H1 (cell line): Measurements from ENCODE around the gene MARK3. TPM values are rescaled to one million over a fixed set of nuclear protein-coding genes. Genes with fewer than 3 reads are reported as not detected.

ENCODE experiments used
- CTCF ChIA-PET: fragments of 300-600 bp; sonication (Branson Sonifier 250); formaldehyde crosslinking; loops from one replicate; lab custom pipeline; 2021; ENCODE audit not compliant: partially characterized antibody; lab: Charles Lee
- POLR2A ChIA-PET: fragments of 300-600 bp; sonication (Branson Sonifier 250); formaldehyde crosslinking; loops from one replicate; lab custom pipeline; 2021; ENCODE audit warnings: inconsistent platforms; ENCODE audit not compliant: partially characterized antibody; lab: Charles Lee
- DNase-seq, 2 experiments: peaks; one replicate each; pipeline versions ENCODE4 v3.0.0 to v3.0.0-alpha.2; 2010 to 2022; ENCODE audit warnings: low spot score in 2 of 2, low read depth in 1 of 2, mixed read lengths in 1 of 2
- FAIRE-seq: peaks from 2 replicates; lab custom pipeline; 2011; peaks lifted over from hg19 to GRCh38; lab: Jason Lieb, UNC
- H2AFZ ChIP-seq: 2 replicates; pipeline ENCODE4 v1.8.1; 2012; ENCODE audit warnings: low read length, inconsistent platforms
- H2AK5ac ChIP-seq: 2 replicates; pipeline ENCODE4 v1.6.1; 2013; ENCODE audit warnings: low read depth, low read length
- H2BK120ac ChIP-seq: replicated peaks from 2 replicates; pipeline ENCODE3; 2013; ENCODE audit warnings: low read depth, low read length, inconsistent platforms
- H2BK12ac ChIP-seq: 2 replicates; pipeline ENCODE4 v1.6.1; 2013; ENCODE audit warnings: low read depth, low read length
- H2BK15ac ChIP-seq: 2 replicates; pipeline ENCODE4 v1.6.1; 2013; ENCODE audit warnings: low read length
- H2BK20ac ChIP-seq: 2 replicates; pipeline ENCODE4 v1.6.1; 2013; ENCODE audit warnings: low read length
- H2BK5ac ChIP-seq: 2 replicates; pipeline ENCODE4 v1.6.1; 2013; ENCODE audit warnings: low read depth, low read length
- H3K14ac ChIP-seq: 2 replicates; pipeline ENCODE4 v1.6.1; 2013; ENCODE audit warnings: inconsistent platforms; ENCODE audit not compliant: insufficient read length
- H3K18ac ChIP-seq: 2 replicates; pipeline ENCODE4 v1.6.1; 2013; ENCODE audit warnings: low read length; ENCODE audit errors: extremely low read depth
- H3K23ac ChIP-seq: 2 replicates; pipeline ENCODE4 v1.6.1; 2013; ENCODE audit warnings: inconsistent platforms; ENCODE audit not compliant: insufficient read length
- H3K23me2 ChIP-seq: 2 replicates; pipeline ENCODE4 v1.6.1; 2013; ENCODE audit warnings: low read depth, low read length
- H3K27ac ChIP-seq: 2 replicates; pipeline ENCODE4 v1.6.1; 2011; ENCODE audit warnings: low read depth, low read length, inconsistent platforms
- H3K27me3 ChIP-seq, 4 experiments: replicated peaks in 1 of 4; 1 replicate in 1 of 4; 2 replicates in 3 of 4; pipeline versions ENCODE4 v1.6.1 to v1.8.1; 2011 to 2013; ENCODE audit warnings: low read length in 3 of 4, mild to moderate bottlenecking in 3 of 4, inconsistent platforms in 2 of 4, mixed read lengths in 2 of 4, moderate library complexity in 1 of 4; ENCODE audit not compliant: control insufficient read depth in 3 of 4, insufficient read depth in 3 of 4; ENCODE audit errors: extremely low read depth in 1 of 4
- H3K36me3 ChIP-seq, 4 experiments: 2 replicates each; pipeline versions ENCODE4 v1.6.1 to v1.8.1; 2011 to 2013; ENCODE audit warnings: mild to moderate bottlenecking in 4 of 4, low read length in 3 of 4, moderate library complexity in 2 of 4, control low read depth in 1 of 4, inconsistent platforms in 1 of 4; ENCODE audit not compliant: insufficient read depth in 4 of 4, control insufficient read depth in 2 of 4
- H3K4ac ChIP-seq: replicated peaks from 2 replicates; pipeline ENCODE3; 2013; ENCODE audit warnings: low read length, low read depth, mixed read lengths, inconsistent platforms; ENCODE audit not compliant: insufficient read length
- H3K4me1 ChIP-seq, 4 experiments: replicated peaks in 1 of 4; 1 replicate in 1 of 4; 2 replicates in 3 of 4; pipeline versions ENCODE4 v1.6.1 to v1.8.1; 2011 to 2013; ENCODE audit warnings: low read length in 3 of 4, inconsistent platforms in 2 of 4, mixed read lengths in 1 of 4; ENCODE audit not compliant: insufficient read depth in 4 of 4, control insufficient read depth in 3 of 4
- H3K4me2 ChIP-seq, 2 experiments: 2 replicates each; pipeline versions ENCODE4 v1.6.1 to v1.8.1; 2011 to 2013; ENCODE audit warnings: low read depth in 2 of 2, low read length in 2 of 2, control low read depth in 1 of 2, inconsistent platforms in 1 of 2, mild to moderate bottlenecking in 1 of 2; ENCODE audit not compliant: insufficient read depth in 1 of 2
- H3K4me3 ChIP-seq, 4 experiments: fragments of 200-600, 300-600 bp in 1 of 4; sonication (generic), shearing (Covaris generic), sonication (Bioruptor Twin) in 1 of 4; 2 replicates each; pipeline versions ENCODE4 v1.5.1 to v1.8.1; 2011 to 2016; ENCODE audit warnings: low read length in 4 of 4, low read depth in 3 of 4, control low read depth in 2 of 4, inconsistent platforms in 2 of 4, mild to moderate bottlenecking in 2 of 4, mixed read lengths in 1 of 4, moderate library complexity in 1 of 4; ENCODE audit not compliant: insufficient read depth in 2 of 4; ENCODE audit errors: extremely low read depth in 1 of 4
- H3K56ac ChIP-seq: replicated peaks from 2 replicates; pipeline ENCODE3; 2013; ENCODE audit warnings: low read depth, mild to moderate bottlenecking, mixed read lengths, low read length, inconsistent platforms; ENCODE audit not compliant: insufficient read length
- H3K79me1 ChIP-seq: 2 replicates; pipeline ENCODE4 v1.6.1; 2013; ENCODE audit warnings: low read depth, low read length, control low read depth
- H3K79me2 ChIP-seq, 2 experiments: 2 replicates each; pipeline versions ENCODE4 v1.6.1 to v1.8.1; 2012 to 2013; ENCODE audit warnings: low read length in 2 of 2, mild to moderate bottlenecking in 2 of 2, inconsistent platforms in 1 of 2; ENCODE audit not compliant: insufficient read depth in 2 of 2, control insufficient read depth in 1 of 2
- H3K9ac ChIP-seq, 4 experiments: replicated peaks in 1 of 4; 1 replicate in 1 of 4; 2 replicates in 3 of 4; pipeline versions ENCODE4 v1.6.1 to v1.8.1; 2011 to 2013; ENCODE audit warnings: low read depth in 3 of 4, low read length in 3 of 4, control low read depth in 2 of 4, mild to moderate bottlenecking in 2 of 4, moderate library complexity in 2 of 4, inconsistent platforms in 1 of 4; ENCODE audit errors: extremely low read depth in 1 of 4
- H3K9me3 ChIP-seq, 2 experiments: 2 replicates each; pipeline versions ENCODE4 v1.6.1 to v1.8.1; 2012 to 2013; ENCODE audit warnings: mild to moderate bottlenecking in 2 of 2, moderate library complexity in 2 of 2, control low read depth in 1 of 2, inconsistent platforms in 1 of 2, low read depth in 1 of 2, low read length in 1 of 2, mixed read lengths in 1 of 2; ENCODE audit not compliant: insufficient read depth in 2 of 2
- H4K20me1 ChIP-seq, 2 experiments: replicated peaks in 1 of 2; 2 replicates each; pipeline versions ENCODE3 to v1.8.1; 2011 to 2013; ENCODE audit warnings: inconsistent platforms in 2 of 2, low read length in 2 of 2, mild to moderate bottlenecking in 1 of 2; ENCODE audit not compliant: insufficient read depth in 2 of 2, control insufficient read depth in 1 of 2
- H4K5ac ChIP-seq: 2 replicates; pipeline ENCODE4 v1.6.1; 2013; ENCODE audit warnings: low read length, low read depth, mixed read lengths, inconsistent platforms; ENCODE audit not compliant: insufficient read length
- H4K8ac ChIP-seq: 2 replicates; pipeline ENCODE4 v1.8.0; 2013; ENCODE audit warnings: mild to moderate bottlenecking, moderate library complexity, low read length, inconsistent platforms; ENCODE audit not compliant: insufficient read depth; ENCODE audit errors: extremely low read depth
- H4K91ac ChIP-seq: replicated peaks from 2 replicates; pipeline ENCODE3; 2013; ENCODE audit warnings: low read length, mixed read lengths, inconsistent platforms; ENCODE audit not compliant: insufficient read length
- KDM5A ChIP-seq: fragments of 200-600 bp; IDR thresholded peaks from 2 replicates; pipeline ENCODE4 v1.7.1; 2012; ENCODE audit warnings: mild to moderate bottlenecking, low read length, inconsistent platforms, mixed read lengths
- RFX5 ChIP-seq: IDR thresholded peaks from 2 replicates; pipeline ENCODE4 v1.6.1; 2011; ENCODE audit warnings: low read depth, low read length, improper control_type of control experiment, borderline replicate concordance
- SAP30 ChIP-seq: fragments of 300-600 bp; sonication (generic); IDR thresholded peaks from 2 replicates; pipeline ENCODE4 v1.7.1; 2012; ENCODE audit warnings: low read length, moderate library complexity, mild to moderate bottlenecking, inconsistent platforms; ENCODE audit not compliant: insufficient read depth, insufficient replicate concordance
- WGBS, 2 experiments: shearing (Covaris generic) in 1 of 2; methylation state at CpG; one replicate each; pipeline versions ENCODE4 v1.1.6 to v1.1.7; 2013 to 2015; ENCODE audit warnings: low lambda C conversion rate in 2 of 2, mixed read lengths in 2 of 2, inconsistent platforms in 1 of 2, low coverage in 1 of 2, missing lambda C conversion rate in 1 of 2; ENCODE audit not compliant: insufficient replicate concordance in 2 of 2, insufficient coverage in 1 of 2, insufficient read length in 1 of 2; ENCODE audit errors: extremely low coverage in 1 of 2, missing lambda C conversion rate in 1 of 2; 5-methylcytosine and 5-hydroxymethylcytosine counted together
- polyA plus RNA-seq, 7 experiments: library from polyadenylated mRNA; depleted of rRNA in 3 of 7; stranded (reverse) in 5 of 7; unstranded in 2 of 7; fragments of >200 nt in 5 of 7; fragments of 200-250 nt in 2 of 7; gene quantifications; 1 replicate in 5 of 7; 2 replicates in 1 of 7; 4 replicates in 1 of 7; pipeline versions ENCODE4 v1.2.1 to v1.2.3, GENCODE V29; 2011 to 2013; ENCODE audit warnings: missing spikeins in 2 of 7, mixed read lengths in 2 of 7
- total RNA-seq: library from RNA; stranded (reverse); fragmentation: NEBNext Ultra II Directional; extraction: Animal tissue kit (Norgen Biotek cat#: 25700); gene quantifications from 2 replicates; pipeline ENCODE4 v1.2.1, GENCODE V29; 2021

MARK3 gene
- total and polyA plus RNA-seq, 2 of the 8 experiments (the other 6 are each of a cell fraction or from before 2014, with no cell fraction given) = 39.4 to 76.9 TPM

- H2AFZ ChIP-seq = no peak overlapping the region
- peak overlapping the region; percentile 59; the same call in 1 of the 2 replicates for H3K27ac ChIP-seq
- no peak for DNase-seq
- peak overlapping the region; percentile 61 to 97 (median 94) for H3K4me3 ChIP-seq
- no peak for TF ChIP-seq RFX5
- TF ChIP-seq KDM5A = 0 out of 2 replicates have a peak, but pooled peaks have one; percentile 2
- TF ChIP-seq SAP30 = peak; percentile 90
- TF ChIP-seq, all 59 proteins: peak for 2
- Histone ChIP-seq H3K27me3 (peaks cover 0 to 7% (median 0%) of the 10 kb centered on the region in 4 experiments; a peak in 2 of 7 replicates), H3K9ac (peak overlapping the region; percentile 59 to 82 (median 68)), H3K79me2 (peaks cover 5 to 20% of the 10 kb centered on the region in 2 experiments; a peak in 3 of 4 replicates), H3K18ac (no peak overlapping the region), H4K91ac (peak overlapping the region; percentile 44), H4K20me1 (peaks cover 13 to 37% of the 10 kb centered on the region in 2 experiments), H3K23ac (no peak overlapping the region), H2AK5ac (0 out of 2 replicates have a peak overlapping the region, but pooled peaks have one; percentile 61), H3K4me1 (peaks cover 0 to 12% (median 10%) of the 10 kb centered on the region in 4 experiments; a peak in 6 of 7 replicates), H3K36me3 (peaks cover 0 to 10% (median 1%) of the 10 kb centered on the region in 4 experiments; a peak in 3 of 8 replicates), H3K23me2 (peaks cover 8% of the 10 kb centered on the region; the same call in 1 of the 2 replicates), H2BK20ac (no peak overlapping the region), H4K5ac (no peak overlapping the region), H2BK5ac (no peak overlapping the region), H3K9me3 (no peaks in the 10 kb centered on the region), H4K8ac (peak overlapping the region; percentile 79), H2BK12ac (no peak overlapping the region; the same call in 1 of the 2 replicates), H3K79me1 (peaks cover 24% of the 10 kb centered on the region), H2BK120ac (no peak overlapping the region), H2BK15ac (no peak overlapping the region), H3K4me2 (peak overlapping the region; percentile 87 to 97), H3K56ac (peak overlapping the region; percentile 44), H3K4ac (peak overlapping the region; percentile 97), H3K14ac (no peak overlapping the region)
- ChIA-PET CTCF (interaction anchor here (0.6 to 28.8 kb wide), 5 partner anchors 17 to 425 kb away, joined by 3 to 921 read pairs (median 3); partner anchors contain the start of gene CKB), POLR2A (interaction anchor here (0.6 to 29.8 kb wide), 11 partner anchors 11 to 379 kb away, joined by 3 to 844 read pairs (median 3); partner anchors contain the start of genes BAG5, CKB and EIF5)
- 54% methylated on average over 42 of the region's 42 CpGs; no CpG with 5 or more reads in 1 of the 2 experiments for WGBS, 2 experiments
- no peak for FAIRE-seq
Measured at GRCh38 chr14:103529383-103530365, 144.5 kb downstream of the MARK3 start.
